ENCODE measurements around the gene ARHGEF10L.

ARHGEF10L gene

GRCh38 chr1:17686258-17686657 lies 146.8 kb downstream of the ARHGEF10L start:
- no peak for DNase-seq

GRCh38 chr1:17687145-17687544 lies 147.6 kb downstream of the ARHGEF10L start:
- no peak for DNase-seq

- no peak for DNase-seq
Observed at GRCh38 chr1:17688217-17688810, 148.8 kb downstream of the ARHGEF10L start.

DNA sequence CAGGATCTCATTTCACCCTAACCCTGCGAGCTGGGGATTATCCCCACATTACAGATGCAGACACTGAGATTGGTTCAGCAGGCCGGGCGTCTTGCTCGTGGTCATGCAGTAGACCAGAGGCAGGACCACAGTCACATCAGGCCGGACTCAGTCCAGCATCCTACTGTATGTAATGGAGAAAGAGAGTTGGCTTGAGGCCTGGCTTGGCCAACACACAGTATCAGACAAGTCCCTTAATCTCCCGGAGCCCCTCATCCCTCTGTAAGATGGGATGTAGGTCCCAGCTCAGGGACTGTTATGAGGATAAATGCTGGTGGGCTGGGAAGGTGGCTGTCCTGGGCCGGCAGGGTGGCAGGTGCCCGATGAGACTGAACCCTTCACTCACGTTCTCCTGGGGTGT lies 149.5 kb downstream of the ARHGEF10L start:
- DNase-seq: no peak

- no peak for DNase-seq
Observed at GRCh38 chr1:17690906-17691634, 151.6 kb downstream of the ARHGEF10L start.

DNA sequence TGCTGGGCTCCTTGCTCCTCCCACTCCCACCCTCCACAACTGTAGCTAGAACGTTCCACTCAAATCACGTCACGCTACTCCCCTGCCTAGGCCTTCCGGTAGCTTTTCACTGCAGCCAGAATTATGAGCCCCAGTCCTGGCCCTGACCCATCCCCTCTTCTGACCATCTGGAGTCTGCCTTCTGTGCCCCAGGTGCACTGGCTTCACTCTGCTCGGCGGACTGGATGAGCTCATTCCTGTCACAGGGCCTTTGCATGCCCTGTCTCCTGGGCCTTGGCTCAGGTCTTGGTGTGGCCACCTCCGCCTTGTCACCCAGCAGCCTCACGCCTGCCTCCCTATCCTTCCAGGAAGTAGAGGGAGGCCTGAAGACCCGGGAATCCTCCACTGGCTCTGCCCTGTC lies 153.1 kb downstream of the ARHGEF10L start:
- DNase-seq: no peak

DNA sequence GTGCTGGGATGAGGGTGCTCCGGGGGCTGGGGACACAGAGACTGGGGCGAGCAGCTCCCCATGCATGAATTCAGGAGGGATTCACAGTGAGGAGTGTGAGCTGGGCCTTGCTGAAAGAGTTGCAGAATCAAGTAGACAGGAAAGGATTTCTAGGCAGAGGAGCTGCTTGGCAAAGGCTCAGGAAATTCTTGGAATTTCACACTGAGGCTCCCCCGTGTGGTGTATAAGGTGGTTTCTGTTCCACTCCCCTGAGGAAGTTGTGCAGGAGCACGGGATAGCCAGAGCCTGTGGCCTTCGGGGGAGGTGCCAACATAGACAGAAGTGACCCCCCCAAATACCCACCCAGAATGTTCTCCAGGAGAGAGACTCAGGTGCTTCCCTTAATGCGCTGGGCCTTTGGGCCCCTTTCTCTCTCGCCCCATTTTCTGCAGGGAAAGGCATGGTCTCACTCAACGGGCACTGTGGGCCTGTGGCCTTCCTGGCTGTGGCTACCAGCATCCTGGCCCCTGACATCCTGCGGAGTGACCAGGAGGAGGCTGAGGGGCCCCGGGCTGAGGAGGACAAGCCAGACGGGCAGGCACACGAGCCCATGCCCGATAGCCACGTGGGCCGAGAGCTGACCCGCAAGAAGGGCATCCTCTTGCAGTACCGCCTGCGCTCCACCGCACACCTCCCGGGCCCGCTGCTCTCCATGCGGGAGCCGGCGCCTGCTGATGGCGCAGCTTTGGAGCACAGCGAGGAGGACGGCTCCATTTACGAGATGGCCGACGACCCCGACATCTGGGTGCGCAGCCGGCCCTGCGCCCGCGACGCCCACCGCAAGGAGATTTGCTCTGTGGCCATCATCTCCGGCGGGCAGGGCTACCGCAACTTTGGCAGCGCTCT lies 157.2 kb downstream of the ARHGEF10L start:
- DNase-seq: no peak

GRCh38 chr1:17697458-17697857 lies 158.0 kb downstream of the ARHGEF10L start:
- DNase-seq: no peak

DNA sequence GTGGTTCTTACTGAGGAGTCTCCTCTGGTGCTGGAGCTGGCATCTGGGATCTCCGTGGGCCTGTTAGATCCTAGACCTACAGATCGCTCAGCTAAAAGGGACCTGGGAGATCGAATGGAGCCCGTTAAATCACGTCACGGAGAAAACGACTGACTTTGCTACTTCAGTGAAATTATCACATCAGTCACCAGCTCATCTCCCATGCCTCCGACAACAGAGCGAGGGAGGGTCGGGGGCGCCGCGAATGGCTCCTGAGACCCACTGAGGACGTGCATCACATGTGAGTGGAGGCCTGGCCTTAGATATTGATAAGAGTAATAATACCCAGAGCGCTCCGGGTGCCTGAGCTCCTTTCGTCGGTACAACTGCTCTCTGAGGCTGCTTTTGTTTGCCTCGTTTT lies 160.1 kb downstream of the ARHGEF10L start:
- DNase-seq: no peak

GRCh38 chr1:17700945-17701810 lies 161.7 kb downstream of the ARHGEF10L start:
- no peak for DNase-seq

- DNase-seq: no peak
Observed at GRCh38 chr1:17704176-17704575, 164.7 kb downstream of the ARHGEF10L start.

DNA sequence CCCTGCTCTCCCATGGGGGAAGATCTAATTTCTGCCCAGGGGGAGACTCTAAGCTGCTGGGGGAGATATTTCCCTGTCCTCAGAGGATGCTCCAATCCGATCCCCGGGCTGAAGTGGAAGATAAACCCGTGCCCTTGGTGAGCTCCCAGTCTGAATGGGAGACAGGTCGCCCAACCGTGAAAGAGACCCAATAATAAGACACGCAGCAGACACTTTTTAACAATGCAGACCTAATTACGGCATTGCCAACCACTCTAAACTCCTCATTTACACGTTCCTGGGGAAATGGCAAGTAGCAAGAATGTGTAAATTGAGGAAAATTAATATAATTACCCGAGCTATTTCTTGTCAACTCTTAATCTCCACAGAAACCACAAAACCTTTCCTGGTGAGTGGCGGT lies 166.9 kb downstream of the ARHGEF10L start:
- no peak for DNase-seq

GRCh38 chr1:17709981-17710380 lies 170.5 kb downstream of the ARHGEF10L start:
- DNase-seq: no peak

GRCh38 chr1:17710889-17711576 lies 171.5 kb downstream of the ARHGEF10L start:
- DNase-seq: no peak

DNA sequence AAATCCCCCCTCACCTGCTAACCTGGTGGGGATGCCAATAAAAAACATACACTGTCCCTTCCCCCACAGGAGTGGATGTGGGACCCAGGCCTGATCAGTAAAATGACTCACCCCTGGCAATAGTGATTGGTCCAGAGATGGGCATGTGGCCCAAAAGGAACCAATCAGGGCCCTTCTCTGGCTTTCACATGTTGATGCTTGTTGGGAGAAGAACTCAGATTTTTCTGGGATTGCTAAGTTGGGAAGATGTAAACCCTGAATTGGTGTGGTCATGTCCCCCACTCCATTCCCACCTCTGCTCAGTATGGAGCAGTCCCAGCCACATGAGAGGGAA lies 172.0 kb downstream of the ARHGEF10L start:
- DNase-seq: no peak

- DNase-seq: no peak
Observed at GRCh38 chr1:17711941-17712340, 172.4 kb downstream of the ARHGEF10L start.

- DNase-seq: no peak
Observed at GRCh38 chr1:17713993-17714392, 174.5 kb downstream of the ARHGEF10L start.

- DNase-seq: no peak
Observed at GRCh38 chr1:17717594-17718535, 178.4 kb downstream of the ARHGEF10L start.

DNA sequence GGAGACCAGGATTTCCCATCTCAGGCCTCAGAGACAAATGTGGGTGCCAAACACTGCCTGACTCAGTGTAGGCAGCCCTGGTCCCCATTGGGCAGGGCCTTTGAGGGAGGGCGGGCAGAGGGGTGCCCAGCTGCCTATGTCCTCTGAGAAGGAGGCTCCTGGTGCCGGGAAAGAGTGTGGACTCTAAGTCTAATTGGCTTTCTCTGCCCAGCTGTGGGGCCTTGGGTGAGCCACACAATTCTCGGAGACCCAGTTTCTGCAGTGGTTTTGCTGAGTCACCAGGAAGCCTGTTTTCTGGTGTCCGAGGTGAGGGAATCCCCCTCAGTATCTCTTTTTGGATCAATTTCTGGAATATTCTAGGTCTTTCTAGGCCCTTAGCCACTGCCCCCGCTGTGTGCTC lies 180.4 kb downstream of the ARHGEF10L start:
- no peak for DNase-seq

DNA sequence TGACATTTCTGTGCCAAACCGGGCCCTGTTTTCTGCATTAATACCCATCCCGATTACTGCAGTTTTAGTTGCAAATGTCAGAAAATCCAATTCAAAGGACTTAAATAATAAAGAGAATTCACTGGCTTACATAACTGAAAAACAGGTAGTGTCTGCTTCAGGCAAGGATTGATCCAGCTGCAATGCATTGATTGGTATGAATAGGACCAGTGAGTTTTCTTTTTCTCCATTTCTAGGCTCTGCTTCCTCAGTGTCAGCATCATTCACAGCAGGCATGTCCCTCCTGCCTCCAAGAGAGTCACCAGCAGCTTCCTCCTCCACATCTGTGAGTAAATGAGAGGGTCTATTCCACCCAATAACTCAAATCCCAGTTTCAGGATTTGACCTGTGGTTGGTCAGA lies 181.9 kb downstream of the ARHGEF10L start:
- DNase-seq: no peak

DNA sequence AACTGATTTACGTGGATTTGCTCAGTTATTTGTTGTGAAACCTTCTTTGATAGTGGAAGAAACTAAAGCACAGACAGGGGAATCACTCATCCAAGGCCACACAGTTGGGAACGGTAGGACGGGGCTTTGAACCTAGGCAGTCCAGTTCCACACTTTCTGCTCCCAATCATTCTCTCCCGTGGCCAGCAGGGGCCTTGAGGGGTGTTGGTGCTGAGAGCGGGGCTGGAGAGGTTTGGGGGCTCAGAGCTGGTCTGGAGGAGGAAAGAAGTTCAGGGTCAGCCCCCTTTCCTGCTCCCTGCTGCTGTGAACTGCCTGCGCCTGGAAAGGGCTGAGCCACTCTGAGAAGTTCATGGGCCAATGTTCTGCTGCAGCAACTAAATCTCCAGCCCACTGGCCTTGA lies 184.2 kb downstream of the ARHGEF10L start:
- no peak for DNase-seq
